NCI-H1048 (cell line): ENCODE data around the gene NUDT3.
A peak's percentile ranks its signal among the peaks of the same experiment; 100 is the strongest.

ENCODE experiments used
- DNase-seq: peaks from one replicate; lab custom pipeline; 2025; lab: John Stamatoyannopoulos, UW

Gene NUDT3

DNA sequence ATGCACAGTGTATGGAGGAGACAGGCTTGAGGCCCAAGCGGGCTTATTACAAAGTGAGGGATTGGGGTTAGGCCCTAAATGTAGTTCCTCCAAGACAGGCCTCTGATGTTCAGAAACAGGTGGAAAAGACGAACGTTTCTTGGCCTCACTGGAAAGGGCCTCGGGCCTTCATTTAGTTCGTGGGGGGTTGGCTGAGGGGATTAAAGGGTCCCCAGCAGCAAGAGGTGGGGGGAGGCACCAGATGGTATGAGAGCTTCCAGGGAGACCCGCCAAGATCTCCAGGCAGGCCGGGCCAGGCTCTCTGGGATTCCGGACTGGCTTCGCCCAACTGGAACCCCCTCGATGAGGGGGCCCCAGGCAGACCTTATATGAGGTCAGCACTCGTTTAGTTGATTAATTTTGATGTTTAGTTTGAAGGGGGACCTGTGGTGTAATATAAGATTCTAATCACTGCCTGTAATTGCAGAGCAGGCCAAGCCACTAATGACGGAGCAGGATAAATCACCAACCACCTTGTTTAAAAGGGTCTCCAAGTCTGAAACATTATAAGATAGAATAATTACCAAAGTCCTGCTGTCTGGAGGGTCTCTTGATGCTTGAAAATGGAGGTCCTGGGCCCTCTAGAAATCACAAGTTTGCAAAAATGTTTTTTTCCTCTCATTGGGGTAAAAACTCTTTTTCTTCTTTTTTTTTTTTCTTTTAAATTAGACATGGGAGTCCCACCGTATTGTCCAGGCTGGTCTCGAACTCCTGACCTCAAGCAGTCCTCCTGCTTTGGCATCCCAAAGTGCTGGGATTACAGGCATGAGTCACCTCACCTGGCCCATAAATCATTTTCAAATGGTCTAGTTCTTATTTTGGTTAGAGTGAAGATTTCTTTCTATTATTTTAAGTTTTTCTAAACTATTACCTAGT is 153.6 kb downstream of the NUDT3 start:
- DNase-seq = no peak

DNA sequence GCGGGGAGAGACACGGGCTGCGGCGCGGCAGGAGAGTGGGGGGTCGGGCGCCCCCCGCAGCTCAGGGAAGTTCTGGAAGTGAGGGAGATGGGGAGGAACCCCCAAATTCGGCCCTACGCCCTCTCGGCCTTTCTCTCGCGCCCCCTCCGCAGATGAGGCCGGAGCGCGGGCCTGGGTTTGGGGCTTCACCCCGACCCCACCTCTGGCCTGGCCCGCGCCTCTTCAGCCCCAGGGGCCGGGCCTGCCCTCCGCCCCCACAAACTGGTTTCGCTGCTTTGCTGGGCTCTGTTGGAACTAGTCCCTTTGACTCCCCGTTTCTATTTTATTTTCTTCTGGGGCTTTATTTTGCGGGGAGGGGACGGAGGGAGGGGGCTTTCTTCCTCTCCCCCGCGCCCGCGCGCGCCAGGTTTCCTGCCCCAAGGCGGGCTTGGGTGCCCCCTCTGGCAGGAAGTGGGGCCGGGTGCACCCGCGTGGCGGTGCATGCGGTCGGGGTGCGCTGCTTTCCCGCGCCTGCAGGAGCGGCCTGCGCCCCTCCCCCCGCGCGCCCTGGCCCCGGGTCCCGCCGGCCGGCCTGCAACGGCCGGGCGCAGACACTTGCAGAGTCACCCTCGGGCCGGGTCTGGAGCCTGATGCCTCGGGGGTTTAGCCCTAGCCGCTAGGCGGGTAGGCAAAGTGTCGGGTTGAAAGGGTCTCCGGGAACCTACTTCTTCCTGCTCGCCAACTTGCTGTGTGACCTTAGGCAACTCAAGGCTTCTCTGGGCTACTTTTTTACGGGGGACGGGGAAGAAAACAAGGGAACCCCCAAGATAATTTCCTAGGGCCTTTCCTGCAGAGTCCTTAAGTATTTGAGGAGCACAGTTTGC is 154.5 kb downstream of the NUDT3 start:
- DNase-seq = peak; percentile 15

DNA sequence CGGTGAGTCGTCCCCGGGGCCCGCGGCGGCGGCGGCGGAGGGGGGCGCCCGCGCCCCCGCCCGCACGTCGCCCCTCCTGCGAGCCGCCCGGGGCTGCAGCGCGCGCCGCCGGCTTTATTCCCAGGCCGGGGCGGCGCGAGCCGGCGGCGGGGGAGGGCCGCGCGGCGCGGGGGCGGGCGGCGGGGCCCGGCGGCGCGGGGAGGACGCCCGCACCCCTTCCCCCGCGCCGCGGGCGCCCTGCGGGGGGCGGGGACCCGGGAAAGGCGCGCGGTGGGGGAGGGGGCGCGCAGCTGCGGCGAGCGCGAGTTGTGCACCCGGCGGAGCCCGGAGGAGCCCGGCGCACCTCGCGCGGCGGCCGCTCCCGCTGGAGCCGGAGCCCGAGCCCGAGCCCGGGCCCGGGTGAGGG is 155.2 kb downstream of the NUDT3 start:
- DNase-seq = no peak

DNA sequence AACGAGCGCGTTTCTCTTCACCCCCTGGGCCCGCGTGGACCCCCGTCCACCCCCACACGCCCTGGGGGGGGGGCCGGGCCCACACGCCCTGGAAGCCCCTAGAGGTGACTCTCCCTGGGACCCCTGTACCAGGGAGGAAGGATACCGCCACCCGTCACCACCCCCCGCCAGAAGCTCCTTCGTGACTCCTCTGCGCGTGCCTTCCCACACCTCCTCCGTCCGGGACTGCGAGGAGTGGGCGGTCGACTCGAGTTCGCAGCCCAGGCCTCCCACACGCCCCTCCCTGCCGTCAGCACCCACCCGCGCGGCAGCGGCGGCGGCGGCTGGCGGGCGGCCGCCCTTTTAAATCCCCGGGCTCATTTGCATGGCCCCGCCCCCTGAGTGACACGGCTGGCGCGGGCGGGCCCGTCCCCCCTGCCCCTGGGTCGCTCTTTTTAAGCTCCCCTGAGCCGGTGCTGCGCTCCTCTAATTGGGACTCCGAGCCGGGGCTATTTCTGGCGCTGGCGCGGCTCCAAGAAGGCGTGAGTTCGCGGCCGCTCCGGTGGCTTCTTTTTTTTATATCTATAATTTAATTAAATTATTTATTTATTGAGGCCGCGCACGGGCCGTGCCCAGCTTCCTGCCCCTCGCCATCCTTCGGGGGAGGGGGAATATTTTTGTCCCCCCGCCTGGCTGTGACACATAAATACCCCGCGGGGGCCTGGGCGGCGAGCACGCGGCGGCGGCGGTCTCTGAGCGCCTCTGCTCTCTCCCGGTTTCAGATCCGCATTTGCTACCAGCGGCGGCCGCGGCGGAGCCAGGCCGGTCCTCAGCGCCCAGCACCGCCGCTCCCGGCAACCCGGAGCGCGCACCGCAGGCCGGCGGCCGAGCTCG is 155.8 kb downstream of the NUDT3 start, which contains the start of gene HMGA1:
Gene HMGA1 (plus strand): TSS at position 431 of the 873 bp plus-strand sequence. CDS start 3,908 bp downstream, outside the sequence.
- peak; percentile 92 for DNase-seq

DNA sequence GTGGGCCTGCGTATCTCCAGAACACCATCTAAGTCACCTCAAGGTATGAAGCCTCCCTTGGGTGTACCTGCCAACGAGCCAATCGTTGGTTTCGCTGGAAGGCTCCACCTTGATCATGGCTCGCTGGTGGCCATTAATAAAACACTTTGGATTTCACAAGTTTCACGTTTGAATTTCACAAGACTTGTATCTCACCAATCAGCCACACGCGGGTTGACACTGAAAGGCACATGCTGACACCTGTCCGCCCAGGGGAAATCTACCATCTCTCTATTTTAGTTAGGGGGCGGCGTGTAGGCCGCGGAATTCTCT is 156.4 kb downstream of the NUDT3 start:
- no peak for DNase-seq

DNA sequence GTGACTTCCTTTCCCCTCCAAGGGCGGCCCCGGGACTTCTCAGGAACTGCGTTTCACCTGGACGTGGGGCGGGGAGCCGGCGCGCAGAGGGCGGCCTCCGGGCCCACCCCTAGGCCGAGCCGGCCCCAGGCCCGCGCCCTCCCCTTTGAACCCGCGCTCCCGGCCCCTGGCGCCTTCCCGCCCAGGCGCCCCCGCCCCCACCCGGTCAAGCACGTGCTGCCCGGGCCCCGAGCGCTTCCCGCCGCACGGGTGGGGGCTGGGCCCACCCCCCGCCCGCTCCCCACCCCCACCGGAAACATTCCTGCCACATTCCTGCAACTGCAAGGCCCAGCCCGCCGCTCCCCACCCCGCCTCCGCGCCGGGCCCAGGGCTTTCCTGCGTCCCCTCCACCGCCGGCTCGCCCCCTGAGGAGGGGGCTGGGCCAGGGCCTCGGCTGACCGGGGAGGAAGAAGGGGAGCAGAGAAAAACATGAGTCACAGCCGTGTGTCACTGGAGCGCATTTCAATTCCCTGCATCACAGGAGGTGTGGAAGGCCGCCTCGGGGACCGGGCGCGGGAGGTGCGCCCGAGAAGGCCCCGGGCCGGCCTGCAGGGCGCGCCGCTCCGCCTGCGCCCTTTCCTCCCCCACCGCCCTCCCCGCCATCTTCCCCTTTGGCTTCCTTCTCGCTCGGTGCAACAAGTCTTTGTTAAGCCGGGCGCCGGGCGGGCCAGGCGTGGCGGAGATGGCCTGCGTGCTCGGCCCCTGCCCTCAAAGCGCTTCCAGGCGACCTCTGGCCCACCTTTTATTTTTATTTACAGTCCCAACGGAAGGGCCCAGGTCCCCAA is 156.9 kb downstream of the NUDT3 start:
- DNase-seq = no peak

DNA sequence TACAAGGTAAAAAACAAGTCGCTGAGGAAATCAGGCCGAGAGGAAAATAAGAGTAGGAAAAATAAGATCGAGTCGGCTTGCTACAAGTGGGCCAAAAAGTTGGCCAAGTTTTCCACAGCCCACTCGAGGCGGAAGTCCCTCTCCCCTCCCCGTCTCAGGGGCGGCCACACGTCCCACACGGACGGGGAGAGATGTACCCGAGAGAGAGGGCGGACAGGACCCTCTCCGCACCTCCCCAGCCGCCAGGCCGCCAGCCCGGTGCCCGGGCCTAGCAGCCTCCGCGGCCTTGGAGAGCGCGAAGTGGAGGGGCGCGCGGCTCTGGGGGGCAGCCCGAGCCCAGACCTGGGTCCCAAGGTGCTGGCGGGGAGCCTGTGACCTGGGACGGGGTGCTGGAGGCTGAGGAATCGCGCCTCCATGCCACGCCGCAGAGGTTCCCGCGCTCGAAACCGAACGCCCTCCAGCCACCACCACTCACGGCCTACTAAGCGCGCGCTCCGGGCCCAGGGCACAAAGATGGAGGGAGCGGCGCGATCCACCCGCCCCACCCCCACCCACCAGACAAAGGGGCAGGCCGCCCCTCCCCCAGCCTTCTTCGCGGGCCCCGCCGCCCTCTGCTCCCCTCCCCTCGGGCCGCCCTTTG is 157.7 kb downstream of the NUDT3 start:
- DNase-seq = no peak

DNA sequence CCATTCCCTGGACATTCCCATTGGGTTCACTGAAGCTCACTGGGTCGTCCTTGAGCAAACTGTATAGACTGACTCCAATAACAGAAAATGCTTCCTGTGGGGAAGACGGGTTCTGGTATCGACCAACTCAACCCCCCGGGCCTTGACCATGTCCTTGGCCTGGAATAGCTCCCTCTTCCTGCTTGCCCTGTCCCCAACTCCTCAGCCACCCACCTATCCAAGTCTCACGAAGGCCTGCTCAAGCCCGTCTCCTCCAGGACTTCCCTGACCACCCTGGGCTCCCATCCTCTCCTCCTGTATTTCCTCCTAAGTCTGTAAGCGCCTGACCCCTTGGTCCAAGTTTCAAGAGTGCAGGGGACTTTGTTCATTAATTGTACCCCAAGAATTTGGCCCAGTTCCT is 158.6 kb downstream of the NUDT3 start:
- DNase-seq = no peak

DNA sequence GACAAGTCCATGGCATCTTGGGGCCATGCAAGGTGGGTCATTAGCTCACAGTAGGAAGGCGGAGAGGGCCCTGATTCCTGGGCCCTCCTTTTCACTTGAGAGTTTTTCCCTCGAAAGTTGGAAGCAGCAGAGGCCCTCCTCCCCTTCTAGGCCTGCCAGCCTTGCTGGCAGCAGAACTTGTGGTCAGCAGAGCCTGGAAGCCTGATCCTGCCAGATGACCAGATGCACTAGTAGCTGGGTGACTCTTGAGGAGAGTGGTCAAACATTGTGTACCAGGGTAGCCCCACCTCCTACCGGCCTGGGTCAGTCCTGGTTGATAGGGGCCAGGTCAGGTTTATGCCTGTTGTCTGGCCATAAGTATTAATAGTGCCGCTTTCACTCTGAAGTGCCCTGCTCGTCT is 159.6 kb downstream of the NUDT3 start:
- no peak for DNase-seq

DNA sequence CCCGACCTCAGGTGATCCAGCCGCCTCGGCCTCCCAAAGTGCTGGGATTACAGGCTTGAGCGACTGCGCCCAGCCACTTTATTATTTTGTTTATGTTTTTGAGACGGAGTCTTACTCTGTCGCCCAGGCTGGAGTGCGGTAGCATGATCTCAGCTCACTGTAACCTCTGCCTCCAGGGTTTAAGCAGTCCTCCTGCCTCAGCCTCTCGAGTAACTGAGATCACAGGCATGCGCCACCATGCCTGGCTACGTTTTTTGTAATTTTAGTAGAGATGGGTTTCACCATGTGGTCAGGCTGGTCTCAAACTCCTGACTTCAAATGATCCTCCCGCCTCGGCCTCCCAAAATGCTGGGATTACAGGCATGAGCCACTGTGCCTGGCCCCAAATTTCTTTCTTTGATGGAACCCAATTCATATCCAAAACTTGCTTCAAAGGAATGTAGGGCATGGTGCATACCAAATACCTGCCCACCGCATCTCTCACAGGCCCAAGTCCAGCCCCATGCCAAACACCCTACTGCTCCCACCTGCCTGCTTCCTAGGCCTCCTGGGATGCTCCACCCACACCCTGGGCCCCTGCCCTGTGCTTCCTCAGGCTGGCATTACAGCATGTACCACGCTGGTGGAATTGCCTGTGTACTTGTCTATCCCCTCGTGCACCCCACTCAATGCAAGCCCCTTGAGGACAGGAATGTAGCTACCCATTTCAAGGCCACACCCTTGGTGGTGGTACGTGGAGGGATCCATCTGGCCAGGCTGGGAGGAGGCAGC is 160.7 kb downstream of the NUDT3 start:
- no peak for DNase-seq

DNA sequence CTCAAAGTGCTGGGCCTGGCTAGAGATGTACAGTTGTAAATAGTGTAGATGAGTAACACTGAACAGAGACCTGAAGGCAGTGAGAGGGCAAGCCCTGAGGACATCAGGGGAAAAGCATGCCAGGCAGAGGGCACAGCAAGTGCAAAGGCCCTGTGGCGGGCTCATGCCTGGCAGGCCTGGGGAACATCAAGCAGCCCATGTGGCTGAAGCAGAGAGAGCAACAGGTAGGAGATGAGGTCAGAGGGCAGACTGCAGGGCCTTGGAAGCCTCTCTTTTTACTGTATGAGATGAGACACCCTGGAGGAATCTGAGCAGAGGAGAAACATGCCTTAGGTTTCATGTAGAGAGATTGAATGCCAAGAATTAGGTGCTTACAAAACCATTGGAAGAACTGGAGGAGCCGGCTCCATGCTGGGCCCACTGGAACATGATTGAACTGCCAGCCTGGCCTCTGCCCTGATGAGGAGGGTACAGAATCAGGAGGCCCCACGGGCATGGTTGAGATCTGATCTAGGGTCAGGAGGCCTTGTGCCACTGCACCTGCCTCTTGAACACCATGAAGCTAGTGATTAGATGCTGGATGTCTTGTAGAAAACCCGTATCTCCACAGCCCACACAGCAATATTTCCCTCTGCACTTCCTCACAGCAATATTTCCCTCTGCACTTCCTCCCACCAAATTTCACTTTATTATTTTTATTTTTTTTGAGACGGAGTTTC is 161.7 kb downstream of the NUDT3 start:
- no peak for DNase-seq

DNA sequence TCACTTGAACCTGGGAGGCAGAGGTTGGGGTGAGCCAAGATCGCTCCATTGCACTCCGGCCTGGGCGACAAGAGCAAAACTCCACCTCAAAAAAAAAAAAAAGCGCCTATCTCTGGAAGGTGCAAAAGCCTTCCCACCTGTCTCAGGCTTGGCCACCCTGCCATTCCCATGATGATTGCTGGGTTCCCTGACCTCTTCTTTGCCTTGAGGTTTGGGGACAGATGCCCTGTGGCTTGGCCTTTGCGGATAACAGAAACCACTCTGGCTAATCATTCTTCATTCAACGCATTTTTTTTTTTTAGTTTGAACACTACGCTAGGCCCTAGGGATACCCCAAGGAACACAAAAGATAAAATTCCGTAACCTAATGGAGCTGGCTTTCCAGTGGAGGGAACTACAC is 162.6 kb downstream of the NUDT3 start:
- no peak for DNase-seq
